ENCODE results near the gene HCRTR2. TPM values are rescaled to one million over a fixed set of nuclear protein-coding genes. Genes with fewer than 3 reads are reported as not detected.

Gene HCRTR2
- total RNA-seq, 4 donors from 2014 or later, result 0.21 TPM; not detected in 3

- no peaks in the 10 kb centered on the region for H3K4me1 ChIP-seq
- TF ChIP-seq CTCF (IDR thresholded peaks at IDR 0.05), result no peak
- no peak for TF ChIP-seq POLR2A (IDR thresholded peaks at IDR 0.05)
- no peak for DNase-seq
- no peaks in the 10 kb centered on the region for H3K36me3 ChIP-seq
- intact Hi-C loops (cut with DNase I; ENCODE audit: low total_unique reads), result no loop called here
- no peak overlapping the region for H3K4me3 ChIP-seq
- H3K27ac ChIP-seq, result no peak overlapping the region
- H3K27me3 ChIP-seq, result no peaks in the 10 kb centered on the region
- H3K9me3 ChIP-seq, result no peaks in the 10 kb centered on the region
Observed at GRCh38 chr6:55208478-55209458, 34.5 kb downstream of the HCRTR2 start.

GRCh38 chr6:55210952-55211351, 36.6 kb downstream of the HCRTR2 start:
- intact Hi-C loops (cut with DNase I; ENCODE audit: low total_unique reads), result no loop called here
- TF ChIP-seq POLR2A (IDR thresholded peaks at IDR 0.05), result no peak
- no peak for TF ChIP-seq CTCF (IDR thresholded peaks at IDR 0.05)
- Histone ChIP-seq H3K9me3 (no peaks in the 10 kb centered on the region), H3K4me3 (no peak overlapping the region), H3K27me3 (no peaks in the 10 kb centered on the region), H3K36me3 (no peaks in the 10 kb centered on the region), H3K27ac (no peak overlapping the region), H3K4me1 (no peaks in the 10 kb centered on the region)
- no peak for DNase-seq

GRCh38 chr6:55212156-55212555, 37.8 kb downstream of the HCRTR2 start:
- Histone ChIP-seq H3K4me1 (no peaks in the 10 kb centered on the region), H3K27me3 (no peaks in the 10 kb centered on the region), H3K9me3 (no peaks in the 10 kb centered on the region), H3K4me3 (no peak overlapping the region), H3K27ac (no peak overlapping the region), H3K36me3 (no peaks in the 10 kb centered on the region)
- TF ChIP-seq CTCF (IDR thresholded peaks at IDR 0.05), result no peak
- no peak for TF ChIP-seq POLR2A (IDR thresholded peaks at IDR 0.05)
- no peak for DNase-seq
- intact Hi-C loops (cut with DNase I; ENCODE audit: low total_unique reads), result no loop called here

GRCh38 chr6:55220961-55221360, 46.6 kb downstream of the HCRTR2 start:
- Histone ChIP-seq H3K36me3 (no peaks in the 10 kb centered on the region), H3K27me3 (no peaks in the 10 kb centered on the region), H3K4me1 (no peaks in the 10 kb centered on the region), H3K9me3 (no peaks in the 10 kb centered on the region), H3K27ac (no peak overlapping the region), H3K4me3 (no peak overlapping the region)
- no peak for TF ChIP-seq CTCF (IDR thresholded peaks at IDR 0.05)
- TF ChIP-seq POLR2A (IDR thresholded peaks at IDR 0.05), result no peak
- intact Hi-C loops (cut with DNase I; ENCODE audit: low total_unique reads), result no loop called here
- no peak for DNase-seq

GRCh38 chr6:55227862-55228261, 53.5 kb downstream of the HCRTR2 start:
- DNase-seq, result no peak
- no peak overlapping the region for H3K4me3 ChIP-seq
- no peaks in the 10 kb centered on the region for H3K36me3 ChIP-seq
- H3K4me1 ChIP-seq, result no peaks in the 10 kb centered on the region
- intact Hi-C loops (cut with DNase I; ENCODE audit: low total_unique reads), result no loop called here
- H3K27ac ChIP-seq, result no peak overlapping the region
- TF ChIP-seq POLR2A (IDR thresholded peaks at IDR 0.05) (no peak), CTCF (IDR thresholded peaks at IDR 0.05) (no peak)
- no peaks in the 10 kb centered on the region for H3K9me3 ChIP-seq
- no peaks in the 10 kb centered on the region for H3K27me3 ChIP-seq
